Measurements from ENCODE around the gene NHLRC2.

The NHLRC2 gene

GRCh38 chr10:113911113-113911512 lies 56.7 kb downstream of the NHLRC2 start:
- no peak for DNase-seq (ENCODE audit: low spot score)

GRCh38 chr10:113911839-113912238 lies 57.4 kb downstream of the NHLRC2 start:
- DNase-seq (ENCODE audit: low spot score), result no peak

GRCh38 chr10:113912582-113912981 lies 58.1 kb downstream of the NHLRC2 start:
- DNase-seq (ENCODE audit: low spot score), result no peak

GRCh38 chr10:113914956-113915355 lies 60.5 kb downstream of the NHLRC2 start:
- DNase-seq (ENCODE audit: low spot score), result no peak

GRCh38 chr10:113915540-113915939 lies 61.1 kb downstream of the NHLRC2 start:
- no peak for DNase-seq (ENCODE audit: low spot score)

GRCh38 chr10:113916053-113916452 lies 61.6 kb downstream of the NHLRC2 start:
- DNase-seq (ENCODE audit: low spot score), result peak; percentile 30

GRCh38 chr10:113917636-113918035 lies 63.2 kb downstream of the NHLRC2 start:
- DNase-seq (ENCODE audit: low spot score), result no peak

- DNase-seq (ENCODE audit: low spot score), result no peak
Observed at GRCh38 chr10:113920114-113920513, 65.7 kb downstream of the NHLRC2 start.

GRCh38 chr10:113920875-113921274 lies 66.4 kb downstream of the NHLRC2 start:
- no peak for DNase-seq (ENCODE audit: low spot score)

- DNase-seq (ENCODE audit: low spot score), result no peak
Observed at GRCh38 chr10:113921561-113922370, 67.3 kb downstream of the NHLRC2 start.

- DNase-seq (ENCODE audit: low spot score), result no peak
Observed at GRCh38 chr10:113922787-113923570, 68.5 kb downstream of the NHLRC2 start.

GRCh38 chr10:113924186-113924585 lies 69.7 kb downstream of the NHLRC2 start:
- DNase-seq (ENCODE audit: low spot score), result no peak

- DNase-seq (ENCODE audit: low spot score), result no peak
Observed at GRCh38 chr10:113924664-113925063, 70.2 kb downstream of the NHLRC2 start.

- DNase-seq (ENCODE audit: low spot score), result no peak
Observed at GRCh38 chr10:113927440-113927839, 73.0 kb downstream of the NHLRC2 start.

GRCh38 chr10:113928830-113929229 lies 74.4 kb downstream of the NHLRC2 start:
- no peak for DNase-seq (ENCODE audit: low spot score)

- no peak for DNase-seq (ENCODE audit: low spot score)
Observed at GRCh38 chr10:113929522-113929921, 75.1 kb downstream of the NHLRC2 start.

GRCh38 chr10:113930482-113931057 lies 76.1 kb downstream of the NHLRC2 start:
- DNase-seq (ENCODE audit: low spot score), result no peak

- no peak for DNase-seq (ENCODE audit: low spot score)
Observed at GRCh38 chr10:113932854-113933253, 78.4 kb downstream of the NHLRC2 start.

- no peak for DNase-seq (ENCODE audit: low spot score)
Observed at GRCh38 chr10:113933894-113934532, 79.6 kb downstream of the NHLRC2 start.

GRCh38 chr10:113937258-113937657 lies 82.8 kb downstream of the NHLRC2 start:
- DNase-seq (ENCODE audit: low spot score), result no peak

- no peak for DNase-seq (ENCODE audit: low spot score)
Observed at GRCh38 chr10:113937756-113938155, 83.3 kb downstream of the NHLRC2 start.

- no peak for DNase-seq (ENCODE audit: low spot score)
Observed at GRCh38 chr10:113939212-113939860, 84.9 kb downstream of the NHLRC2 start.
